Measurements from ENCODE around the gene ARHGDIA.

Gene ARHGDIA

GRCh38 chr17:81863833-81864768 is 7.0 kb downstream of the ARHGDIA start:
- no peak for DNase-seq (ENCODE audit: low spot score)

DNA sequence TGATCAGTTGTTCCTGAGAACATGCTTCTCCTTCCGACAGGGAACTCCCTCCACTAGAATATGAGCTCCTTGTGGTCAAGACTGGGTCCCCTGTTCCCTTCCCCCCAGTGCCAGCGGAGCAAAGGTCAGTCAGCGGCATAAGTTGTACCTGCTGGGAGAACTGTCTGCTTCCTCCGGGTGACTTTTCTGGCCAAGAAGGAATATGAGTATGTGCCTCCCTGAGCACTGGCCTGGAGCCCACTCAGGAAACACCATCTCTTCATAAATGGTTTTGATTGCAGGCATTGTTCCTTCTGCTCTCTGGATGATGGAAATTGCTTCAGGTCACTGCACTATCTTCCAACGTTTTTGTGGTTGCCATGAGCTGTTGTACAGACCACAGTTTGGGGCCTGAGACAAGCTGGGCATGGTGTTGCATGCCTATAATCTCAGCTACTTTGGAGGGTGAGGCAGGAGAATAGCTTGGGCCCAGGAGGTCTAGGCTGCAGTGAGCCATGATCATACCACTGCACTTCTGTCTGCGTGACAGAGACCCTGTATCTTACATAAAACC is 7.9 kb downstream of the ARHGDIA start:
- no peak for DNase-seq (ENCODE audit: low spot score)

DNA sequence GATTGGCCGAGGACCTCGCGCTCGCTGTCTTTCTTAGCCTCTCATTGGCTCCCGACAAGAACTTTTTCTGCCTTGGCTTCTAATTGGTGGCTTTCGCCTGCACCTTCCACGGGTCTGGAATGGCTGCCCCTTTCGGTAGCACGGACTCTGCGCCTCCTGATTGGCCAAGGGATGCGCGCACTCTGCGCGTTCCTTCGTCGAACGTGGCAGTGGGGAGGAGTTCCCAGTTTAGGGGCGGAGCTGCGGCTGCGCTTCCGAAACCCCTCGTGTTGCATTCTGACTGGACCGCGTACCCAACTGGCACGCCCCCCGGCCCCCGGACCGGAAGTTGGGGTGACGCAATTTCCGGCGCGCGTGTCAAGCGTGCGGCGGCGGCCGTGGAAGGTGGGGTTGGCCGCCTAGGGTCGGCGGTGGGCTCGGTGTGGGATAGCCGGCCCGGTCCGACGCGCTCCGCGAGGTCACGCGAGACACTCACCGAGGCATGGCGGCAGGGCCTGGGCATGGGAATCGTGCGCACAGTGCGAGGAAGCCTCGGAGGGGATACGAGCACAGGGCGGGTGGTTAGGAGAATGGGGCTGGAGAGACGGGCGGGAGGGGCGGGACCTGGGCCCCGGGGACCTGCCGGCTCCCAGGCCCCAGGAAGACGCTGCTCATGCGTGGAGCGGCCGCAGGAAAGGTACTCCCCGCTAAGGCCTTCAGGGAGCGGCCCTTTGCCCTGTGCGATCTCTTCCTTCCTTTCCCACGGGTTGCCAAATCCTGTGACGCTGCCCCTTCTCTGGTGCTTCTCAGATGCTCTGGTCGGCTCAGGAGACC is 10.2 kb downstream of the ARHGDIA start:
- peak; percentile 100 for DNase-seq (ENCODE audit: low spot score)

- no peak for DNase-seq (ENCODE audit: low spot score)
Measured at GRCh38 chr17:81859906-81860755, 11.0 kb downstream of the ARHGDIA start, which contains the start of gene P4HB. TSS of gene P4HB (minus strand) at chr17:81860535. CDS start at chr17:81860471, 64 bp downstream.

GRCh38 chr17:81858967-81859905 is 11.9 kb downstream of the ARHGDIA start:
- DNase-seq (ENCODE audit: low spot score) = no peak

DNA sequence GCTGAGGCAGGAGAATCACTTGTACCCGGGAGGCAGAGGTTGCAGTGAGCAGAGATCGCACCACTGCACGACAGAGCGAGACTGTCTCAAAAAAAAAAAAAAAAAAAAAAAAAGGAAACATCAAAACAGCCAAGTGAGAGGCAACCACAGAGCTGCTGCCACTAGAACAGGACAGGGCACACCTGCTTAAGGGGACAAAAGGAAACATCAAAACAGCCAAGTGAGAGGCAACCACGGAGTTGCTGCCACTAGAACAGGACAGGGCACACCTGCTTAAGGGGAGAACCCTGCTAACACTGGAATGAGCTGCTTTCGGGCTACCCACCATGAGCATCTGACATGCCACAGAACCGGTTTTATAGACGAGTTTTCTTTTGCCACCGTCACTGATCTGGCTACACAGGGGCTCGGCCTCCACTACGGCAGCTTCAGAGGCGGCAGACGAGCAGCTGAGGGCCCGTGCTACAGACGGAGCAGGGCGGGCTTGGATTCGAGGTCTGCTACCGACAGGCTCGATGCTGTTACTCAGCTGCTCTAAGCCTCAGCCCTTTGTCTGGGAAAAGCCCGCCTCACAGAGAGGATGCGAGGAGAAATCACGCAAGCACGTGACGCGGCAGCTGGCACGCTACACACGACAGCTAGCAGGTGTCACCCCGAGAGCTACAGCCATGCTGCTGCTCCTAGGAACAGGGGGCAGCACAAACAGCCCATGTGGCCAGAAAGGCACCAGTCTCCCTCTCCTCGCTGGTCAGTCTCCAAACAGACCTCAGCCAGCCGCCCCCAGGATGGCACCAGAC is 12.8 kb downstream of the ARHGDIA start:
- no peak for DNase-seq (ENCODE audit: low spot score)

DNA sequence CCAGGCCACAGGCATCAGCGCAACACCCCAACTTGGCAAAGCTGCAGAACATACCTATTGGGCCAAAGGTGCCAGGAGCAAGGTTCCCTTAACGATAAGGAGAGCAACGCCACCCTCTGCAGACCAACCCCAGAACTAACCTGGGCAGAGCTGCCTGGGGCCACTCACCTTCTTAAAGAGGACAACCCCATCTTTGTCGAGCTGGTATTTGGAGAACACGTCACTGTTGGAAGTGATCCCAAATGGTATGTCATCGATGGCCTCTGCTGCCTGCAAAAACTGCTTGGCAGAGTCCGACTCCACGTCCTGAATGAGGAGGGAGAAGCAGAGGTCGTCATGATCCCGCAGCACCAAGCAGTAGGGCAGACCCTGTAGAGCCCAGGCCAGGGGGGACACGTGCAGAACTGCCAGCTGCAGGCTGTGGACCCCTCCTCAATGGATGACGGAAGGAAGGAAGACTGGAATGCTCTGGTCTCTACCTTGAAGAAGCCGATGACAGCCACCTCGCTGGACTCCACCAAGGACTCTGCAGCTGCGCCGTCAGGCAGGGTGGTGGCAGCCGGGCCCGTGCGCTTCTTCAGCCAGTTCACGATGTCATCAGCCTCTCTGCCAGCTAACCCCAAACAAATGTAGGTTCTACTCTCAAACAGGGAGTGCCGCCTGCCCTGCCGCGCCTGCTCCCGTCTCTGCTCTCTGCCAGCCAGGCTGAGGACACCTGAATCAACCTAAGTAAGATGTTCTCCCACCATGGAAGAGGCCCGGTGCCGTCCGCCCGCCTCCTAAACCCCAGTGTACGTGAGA is 16.0 kb downstream of the ARHGDIA start:
- DNase-seq (ENCODE audit: low spot score) = no peak

DNA sequence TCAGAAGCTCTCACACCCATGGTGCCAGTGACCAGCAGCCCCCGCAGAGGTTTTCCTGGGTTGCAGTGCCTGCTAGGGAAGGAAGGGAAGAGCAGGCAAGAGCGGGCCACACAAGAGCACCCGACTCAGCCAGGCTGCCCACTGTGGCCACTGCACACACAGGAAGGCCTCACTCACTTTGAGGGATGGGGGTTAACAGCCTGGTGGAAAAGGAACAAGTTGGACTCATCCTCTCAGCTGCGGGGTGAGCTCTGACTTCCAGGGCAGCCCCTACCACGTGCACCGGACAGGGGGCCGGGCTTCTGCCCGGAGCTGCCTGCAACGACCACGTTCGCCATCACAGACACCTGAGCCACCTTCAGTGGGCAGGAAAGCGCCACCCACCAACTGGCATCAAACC is 18.9 kb downstream of the ARHGDIA start:
- DNase-seq (ENCODE audit: low spot score) = no peak

DNA sequence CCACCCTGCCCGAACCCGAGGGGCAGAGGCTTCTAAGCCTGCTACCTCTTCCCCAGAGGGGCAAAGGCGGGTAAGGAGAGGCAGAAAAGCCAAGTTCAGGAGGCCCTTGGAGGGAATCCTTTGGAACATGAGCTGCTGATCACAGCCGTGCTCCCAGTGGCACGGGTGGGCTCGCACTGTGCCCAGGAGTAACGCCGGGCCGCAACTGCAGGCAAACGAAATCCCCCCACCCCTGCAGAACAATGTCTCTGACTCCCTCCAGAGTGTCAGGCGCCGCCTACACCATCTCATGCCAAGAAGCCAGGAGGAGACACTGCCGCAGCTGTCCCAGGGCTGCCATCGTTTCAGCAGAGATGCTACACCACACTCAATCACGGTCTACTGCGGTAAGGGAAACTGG is 19.7 kb downstream of the ARHGDIA start:
- DNase-seq (ENCODE audit: low spot score) = no peak

GRCh38 chr17:81849457-81849856 is 21.7 kb downstream of the ARHGDIA start:
- no peak for DNase-seq (ENCODE audit: low spot score)

- DNase-seq (ENCODE audit: low spot score) = no peak
Measured at GRCh38 chr17:81846743-81847689, 24.1 kb downstream of the ARHGDIA start.

DNA sequence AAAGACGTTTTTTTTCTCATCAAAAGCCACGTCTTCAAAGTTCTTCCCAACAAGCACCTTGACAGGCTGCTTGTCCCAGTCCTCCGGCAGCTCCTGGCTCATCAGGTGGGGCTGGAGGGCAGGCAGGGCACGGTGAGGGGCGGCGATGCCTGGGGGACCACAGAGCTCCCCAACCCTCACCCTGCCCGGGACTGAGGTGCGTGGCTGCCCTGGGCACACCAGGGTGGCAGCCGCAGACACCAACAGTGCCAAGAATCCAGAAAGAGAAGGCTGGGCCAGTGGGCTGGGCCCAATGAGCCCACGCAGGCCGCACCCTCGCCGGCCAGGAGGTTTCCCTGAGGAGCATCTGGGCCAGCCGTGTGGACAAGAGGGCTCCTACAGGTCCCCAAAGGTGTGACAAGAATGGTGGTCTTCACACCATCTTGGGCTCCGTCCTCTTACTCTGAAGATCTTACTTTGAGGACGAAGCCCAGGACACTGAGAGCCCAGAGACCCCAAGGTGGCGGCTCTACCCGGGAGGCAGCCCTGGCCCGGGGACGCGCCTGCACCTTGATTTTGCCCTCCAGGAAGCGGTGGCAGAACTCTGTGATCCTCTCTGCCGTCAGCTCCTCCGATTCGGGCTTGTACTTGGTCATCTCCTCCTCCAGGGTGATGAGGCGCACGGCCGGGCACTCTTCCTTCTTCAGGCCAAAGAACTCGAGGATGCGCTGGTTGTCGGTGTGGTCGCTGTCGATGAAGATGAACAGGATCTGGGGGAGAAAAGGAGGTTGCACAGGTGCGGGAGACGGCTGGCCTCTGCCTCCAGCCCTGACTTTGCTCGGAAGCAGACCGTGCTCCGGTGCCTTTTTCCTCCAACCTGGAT is 25.0 kb downstream of the ARHGDIA start:
- no peak for DNase-seq (ENCODE audit: low spot score)

GRCh38 chr17:81845361-81845760 is 25.8 kb downstream of the ARHGDIA start:
- DNase-seq (ENCODE audit: low spot score) = no peak

DNA sequence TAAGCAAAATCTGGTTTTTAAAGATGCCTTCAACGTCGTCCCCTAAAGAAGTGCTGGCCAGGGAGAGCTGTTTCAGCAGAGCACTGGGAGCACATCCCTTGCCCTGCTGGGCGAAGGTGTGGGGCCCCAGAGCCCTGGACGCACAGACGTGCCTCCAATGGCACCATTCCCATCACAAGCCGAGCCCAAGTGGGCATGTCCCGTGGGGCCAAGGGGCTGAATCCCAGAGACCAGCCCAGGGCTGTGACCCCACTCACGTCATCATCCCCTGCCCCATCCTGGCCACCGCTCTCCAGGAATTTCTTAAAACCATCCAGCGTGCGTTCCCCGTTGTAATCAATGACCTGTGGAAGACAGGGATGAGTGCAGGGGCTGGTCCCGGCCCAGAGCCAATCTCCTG is 26.2 kb downstream of the ARHGDIA start:
- DNase-seq (ENCODE audit: low spot score) = no peak

- no peak for DNase-seq (ENCODE audit: low spot score)
Measured at GRCh38 chr17:81844327-81844851, 26.7 kb downstream of the ARHGDIA start.

GRCh38 chr17:81843713-81844326 is 27.3 kb downstream of the ARHGDIA start:
- no peak for DNase-seq (ENCODE audit: low spot score)

All from CD4-positive, alpha-beta T cell treated with Interleukin-6 at 100 ng/mL for 8 hours (primary cell).